Thyroid gland (tissue), 4 donors: ENCODE data around the gene CACFD1.

Source experiments
- POLR2A ChIP-seq, 2 donors: fragments of 450-650 bp; IDR thresholded peaks; one replicate each; pipeline ENCODE4 v1.6.1; 2017; ENCODE audit warnings: antibody characterized with exemption in 2 of 2, mild to moderate bottlenecking in 2 of 2, moderate library complexity in 1 of 2
- TF ChIP-seq, protein P1 (sequence below), 6 experiments: fragments of 200-600 bp in 3 of 6; fragments of 450-650 bp in 3 of 6; sonication (generic) in 3 of 6; IDR thresholded peaks; one replicate each; pipeline ENCODE4 v1.5.1; 2016 to 2019; ENCODE audit warnings: antibody characterized with exemption in 6 of 6, mild to moderate bottlenecking in 2 of 6, inconsistent platforms in 1 of 6, moderate library complexity in 1 of 6

DNA sequence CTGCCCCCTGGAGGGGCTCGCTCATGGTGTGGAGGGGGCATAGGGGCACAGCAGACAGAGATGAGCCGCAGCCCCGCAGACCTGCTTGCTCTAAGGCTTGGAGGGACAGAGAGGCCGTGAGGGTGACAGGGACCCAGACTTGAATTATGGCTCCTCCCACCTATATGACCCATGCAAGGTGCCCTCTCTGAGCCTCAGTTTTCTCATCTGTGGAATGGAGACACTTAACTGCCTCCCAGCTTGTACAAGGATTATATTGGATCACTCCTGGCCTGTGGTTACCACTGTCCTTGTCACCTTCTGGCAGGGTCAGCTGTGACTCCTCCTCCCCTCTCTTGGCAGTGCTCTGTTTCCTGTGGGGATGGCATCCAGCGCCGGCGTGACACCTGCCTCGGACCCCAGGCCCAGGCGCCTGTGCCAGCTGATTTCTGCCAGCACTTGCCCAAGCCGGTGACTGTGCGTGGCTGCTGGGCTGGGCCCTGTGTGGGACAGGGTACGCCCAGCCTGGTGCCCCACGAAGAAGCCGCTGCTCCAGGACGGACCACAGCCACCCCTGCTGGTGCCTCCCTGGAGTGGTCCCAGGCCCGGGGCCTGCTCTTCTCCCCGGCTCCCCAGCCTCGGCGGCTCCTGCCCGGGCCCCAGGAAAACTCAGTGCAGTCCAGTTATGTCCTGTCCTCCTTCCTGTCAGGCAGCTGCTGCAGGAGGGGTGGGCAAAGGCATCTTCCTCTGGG, 4.7 kb upstream of the CACFD1 start:
- TF ChIP-seq, protein P1, sequence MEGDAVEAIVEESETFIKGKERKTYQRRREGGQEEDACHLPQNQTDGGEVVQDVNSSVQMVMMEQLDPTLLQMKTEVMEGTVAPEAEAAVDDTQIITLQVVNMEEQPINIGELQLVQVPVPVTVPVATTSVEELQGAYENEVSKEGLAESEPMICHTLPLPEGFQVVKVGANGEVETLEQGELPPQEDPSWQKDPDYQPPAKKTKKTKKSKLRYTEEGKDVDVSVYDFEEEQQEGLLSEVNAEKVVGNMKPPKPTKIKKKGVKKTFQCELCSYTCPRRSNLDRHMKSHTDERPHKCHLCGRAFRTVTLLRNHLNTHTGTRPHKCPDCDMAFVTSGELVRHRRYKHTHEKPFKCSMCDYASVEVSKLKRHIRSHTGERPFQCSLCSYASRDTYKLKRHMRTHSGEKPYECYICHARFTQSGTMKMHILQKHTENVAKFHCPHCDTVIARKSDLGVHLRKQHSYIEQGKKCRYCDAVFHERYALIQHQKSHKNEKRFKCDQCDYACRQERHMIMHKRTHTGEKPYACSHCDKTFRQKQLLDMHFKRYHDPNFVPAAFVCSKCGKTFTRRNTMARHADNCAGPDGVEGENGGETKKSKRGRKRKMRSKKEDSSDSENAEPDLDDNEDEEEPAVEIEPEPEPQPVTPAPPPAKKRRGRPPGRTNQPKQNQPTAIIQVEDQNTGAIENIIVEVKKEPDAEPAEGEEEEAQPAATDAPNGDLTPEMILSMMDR (IDR thresholded peaks at IDR 0.05), result no peak
- TF ChIP-seq POLR2A (IDR thresholded peaks at IDR 0.05), result no peak
